Activated gamma-delta T cell treated with anti-CD3 and anti-CD28 coated beads, Interleukin-2, amount 50 U/mL, for 16 hours (primary cell): ENCODE measurements around the gene ZNF391.
A peak's percentile ranks its signal among the peaks of the same experiment; 100 is the strongest.
"Not testable (repeated sequence)": the region's sequence is repeated elsewhere in the genome, so short reads cannot be mapped to it uniquely, and the experiment has no call there.

ENCODE experiments used
- DNase-seq: peaks from one replicate; pipeline ENCODE4 v3.0.0-alpha.2; 2020; ENCODE audit warnings: low read depth

ZNF391 gene

DNA sequence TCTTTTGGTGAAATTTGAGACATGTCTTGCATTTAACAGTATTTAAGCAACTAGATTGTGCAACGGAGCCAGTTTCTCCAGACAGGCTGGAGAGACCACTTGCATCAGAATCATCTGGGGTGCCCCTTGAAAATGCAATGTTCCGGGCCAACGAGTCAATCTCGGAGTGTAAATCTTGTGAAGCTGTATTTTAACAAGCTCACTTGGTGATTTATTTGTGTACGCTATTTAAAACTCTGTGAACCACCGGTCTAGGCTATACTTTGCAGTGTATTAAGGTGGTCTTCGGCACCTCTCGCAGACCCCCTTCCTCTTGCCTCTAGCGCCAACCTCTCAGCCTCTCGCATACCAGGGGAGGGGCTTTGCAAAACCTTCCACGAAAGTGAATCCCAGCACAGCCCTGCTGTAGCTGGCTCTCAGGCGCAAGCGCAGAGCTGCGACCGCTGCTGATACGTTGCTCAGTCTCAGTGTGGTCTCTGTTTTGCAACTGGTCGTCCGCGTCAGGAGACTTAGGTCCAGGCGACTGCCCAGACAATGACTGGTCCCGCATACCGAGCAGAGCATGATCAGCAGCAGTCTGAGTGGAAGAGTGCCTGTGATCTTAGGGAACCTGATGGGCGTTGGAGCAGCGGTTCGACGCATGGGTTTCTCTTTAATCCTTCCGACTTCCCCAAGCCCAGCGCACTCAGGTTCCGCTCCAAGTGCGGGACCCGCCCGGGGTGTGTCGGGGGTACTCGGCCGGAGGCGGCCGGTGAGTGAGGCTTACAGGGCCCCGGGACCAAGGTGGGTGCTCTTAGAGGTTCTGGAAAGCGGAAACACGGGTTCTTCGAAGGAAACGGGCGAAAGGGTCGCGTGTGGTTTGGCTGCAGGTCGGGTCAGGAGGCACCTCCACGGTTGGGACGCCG is at the start of gene ZNF391:
Gene ZNF391, plus strand, starts transcription at position 467 of the 905 bp plus-strand sequence. CDS start 11,612 bp downstream, outside the sequence.
- peak; percentile 53 for DNase-seq

- DNase-seq, result no peak
These were observed 35.7 kb upstream of the ZNF391 start for GRCh38 chr6:27352850-27353249.

GRCh38 chr6:27358786-27359185 is 29.8 kb upstream of the ZNF391 start:
- no peak for DNase-seq

- DNase-seq, result no peak
These were observed 29.3 kb upstream of the ZNF391 start for GRCh38 chr6:27359231-27359630.

GRCh38 chr6:27368202-27368601 is 20.4 kb upstream of the ZNF391 start:
- no peak for DNase-seq

DNA sequence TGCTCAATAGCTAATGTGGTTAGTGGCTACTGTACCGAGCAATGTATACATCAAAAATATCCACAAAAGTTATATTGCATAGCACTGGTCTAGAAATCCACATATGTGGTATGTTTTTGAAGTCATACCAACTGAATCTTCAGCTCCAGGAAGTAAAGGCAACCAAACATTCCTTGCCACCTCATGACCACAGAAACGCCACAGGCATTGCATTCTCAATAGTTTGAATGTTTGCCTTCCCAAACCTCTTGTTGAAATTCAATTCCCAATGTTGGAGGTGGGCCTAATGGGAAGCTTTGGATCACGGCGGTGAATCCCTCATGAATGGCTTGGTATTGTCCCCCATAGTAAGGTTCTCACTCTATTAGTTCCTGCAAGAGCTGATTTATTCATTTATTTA is 18.2 kb upstream of the ZNF391 start:
- DNase-seq, result no peak

DNA sequence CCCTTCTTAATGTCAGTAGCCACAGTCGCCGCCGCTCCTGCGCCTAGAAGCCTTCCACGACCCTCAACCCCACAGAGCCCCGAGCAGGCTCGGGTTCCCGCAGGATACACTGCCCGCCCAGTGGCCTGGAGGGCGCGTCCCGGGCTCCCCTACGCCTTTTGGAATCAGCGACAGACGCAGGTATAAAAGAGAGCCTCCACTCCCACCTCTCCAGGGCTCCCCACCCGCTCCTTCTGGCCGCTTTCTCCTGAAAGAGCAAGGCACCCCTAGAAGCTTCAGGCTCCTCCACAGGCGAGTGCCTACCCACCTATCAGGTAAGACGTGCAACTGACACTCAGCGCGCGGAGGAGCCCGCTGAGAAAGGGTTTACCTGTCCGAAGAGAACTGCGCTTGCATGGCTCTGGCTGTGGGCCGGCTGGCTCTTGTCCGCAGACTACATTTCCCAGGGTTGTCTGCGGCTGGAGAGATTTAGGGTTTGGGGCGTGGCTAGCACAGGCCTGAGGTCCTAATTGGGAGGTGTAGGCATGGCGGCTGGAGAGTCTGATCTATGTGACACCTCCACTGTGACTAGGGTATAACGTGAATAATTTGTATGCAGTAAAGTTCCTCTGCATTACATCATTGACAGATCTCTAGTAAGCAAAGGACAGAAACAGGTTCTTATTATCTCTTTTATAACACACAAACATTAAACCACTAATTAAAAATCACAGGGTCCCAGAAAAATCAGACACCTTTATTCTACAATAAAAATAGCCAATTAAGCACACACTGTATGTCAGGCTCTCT is 13.5 kb upstream of the ZNF391 start:
- peak; percentile 47 for DNase-seq

GRCh38 chr6:27375613-27376079 is 12.9 kb upstream of the ZNF391 start:
- DNase-seq, result no peak

- DNase-seq, result not testable (repeated sequence)
These were observed 10.2 kb upstream of the ZNF391 start for GRCh38 chr6:27378406-27378805.

- DNase-seq, result not testable (repeated sequence)
These were observed 7.6 kb upstream of the ZNF391 start for GRCh38 chr6:27381001-27381400.

DNA sequence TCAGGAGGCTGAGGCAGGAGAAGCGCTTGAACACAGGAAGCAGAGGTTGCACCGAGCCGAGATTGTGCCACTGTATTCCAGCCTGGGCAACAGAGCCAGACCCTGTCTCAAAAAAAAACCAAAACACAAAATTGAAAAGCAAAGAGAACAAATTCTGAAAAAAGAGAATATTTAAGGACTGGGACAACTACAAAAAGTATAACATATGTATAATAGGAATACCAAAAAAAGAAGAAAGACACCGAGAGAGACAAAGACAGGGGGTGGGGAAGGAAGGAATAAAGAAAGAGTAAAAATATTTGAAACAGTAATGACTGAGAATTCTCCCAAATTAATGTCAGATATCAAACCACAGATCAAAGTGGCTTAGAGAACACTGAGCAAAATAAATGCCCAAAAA is 5.5 kb upstream of the ZNF391 start:
- DNase-seq, result no peak

DNA sequence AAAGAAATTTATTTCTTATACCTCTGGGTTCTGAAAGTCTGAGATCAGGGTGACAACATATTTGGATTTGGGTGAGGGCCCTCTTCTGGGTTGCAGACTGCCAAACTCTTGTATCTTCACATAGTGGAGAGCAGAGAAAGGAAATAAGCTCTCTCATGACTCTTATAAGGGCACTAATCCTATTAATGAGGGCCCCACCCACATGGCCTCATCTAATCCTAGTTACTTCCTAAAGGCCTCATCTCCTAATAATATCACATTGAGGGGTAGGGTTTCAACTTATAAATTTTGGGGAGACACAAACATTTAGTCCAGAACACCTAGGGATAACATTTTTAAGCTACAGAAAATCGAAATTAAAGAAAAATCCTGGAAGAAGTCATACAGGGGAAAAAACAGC is 5.1 kb upstream of the ZNF391 start:
- DNase-seq, result no peak

DNA sequence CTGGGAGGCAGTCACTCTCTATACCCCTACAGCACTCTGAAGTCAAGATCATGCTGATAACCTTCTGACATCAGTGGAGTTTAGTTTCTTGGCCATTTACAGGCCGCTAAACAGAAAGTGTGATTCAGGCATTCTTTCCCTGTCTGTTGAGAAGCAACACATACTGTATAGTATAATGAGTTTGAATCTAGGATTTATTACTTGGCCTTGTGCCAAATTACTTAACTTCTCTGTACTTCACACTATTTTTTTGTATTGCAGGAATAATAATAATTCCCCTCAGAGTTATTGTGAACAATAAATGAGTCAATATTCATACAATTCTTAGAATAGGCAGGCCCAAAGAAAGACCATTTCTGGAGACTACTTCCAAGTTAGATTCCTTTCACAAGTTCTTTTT is 4.1 kb downstream of the ZNF391 start:
- no peak for DNase-seq

- DNase-seq, result no peak
These were observed 5.5 kb downstream of the ZNF391 start for GRCh38 chr6:27394073-27394472.

- DNase-seq, result no peak
These were observed 12.5 kb downstream of the ZNF391 start for GRCh38 chr6:27400877-27401642.

DNA sequence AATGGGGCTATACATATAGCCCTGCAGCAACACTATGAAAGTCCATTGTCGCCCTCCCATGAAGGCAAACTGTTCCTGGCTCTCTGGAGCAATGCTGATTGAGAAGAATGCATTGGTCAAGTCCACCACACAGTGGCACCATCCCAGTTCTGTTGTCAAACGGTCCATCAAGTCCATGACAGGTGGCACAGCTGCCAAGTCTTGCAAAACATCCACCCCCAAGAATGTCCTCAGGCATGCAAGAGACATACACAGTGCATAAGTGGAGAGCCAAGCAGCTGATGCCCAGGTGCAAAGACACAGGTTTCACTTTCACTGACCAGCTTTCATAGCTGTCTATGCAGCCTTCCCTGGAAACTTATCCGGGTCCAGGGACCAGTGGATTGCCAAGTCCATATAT is 17.5 kb downstream of the ZNF391 start:
- DNase-seq, result no peak

DNA sequence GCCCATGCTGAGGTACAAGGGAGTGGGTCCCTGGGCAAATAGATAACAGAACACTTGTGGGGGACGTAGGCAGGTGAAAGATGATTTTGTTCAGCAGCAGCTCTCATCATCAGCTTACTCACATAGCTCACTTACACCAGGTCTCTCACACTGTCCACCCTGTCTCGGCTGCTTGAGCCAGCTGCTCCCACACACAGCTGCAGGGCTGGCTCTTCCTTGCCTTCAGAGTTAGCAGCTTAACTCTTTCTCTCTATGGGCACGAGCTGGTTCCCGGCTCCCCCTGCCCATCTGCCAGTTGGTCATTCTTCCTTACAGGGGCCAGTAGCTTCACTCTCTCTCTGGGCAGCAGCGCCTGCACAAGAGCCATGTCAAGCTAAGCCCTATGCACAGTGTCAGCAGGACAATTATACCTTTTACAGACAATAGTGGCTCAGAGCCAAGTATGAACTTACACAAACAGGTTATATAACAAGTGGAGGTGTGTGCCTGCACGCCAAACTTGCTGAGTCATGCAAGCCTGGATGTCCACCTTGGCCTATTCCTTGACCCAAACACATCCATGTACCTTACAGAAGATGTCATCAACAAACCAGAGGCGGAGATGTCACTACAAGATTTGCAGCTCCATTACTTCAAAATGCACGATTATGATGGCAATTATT is 18.7 kb downstream of the ZNF391 start:
- DNase-seq, result no peak

- no peak for DNase-seq
These were observed 25.7 kb downstream of the ZNF391 start for GRCh38 chr6:27414300-27414699.

- no peak for DNase-seq
These were observed 26.4 kb downstream of the ZNF391 start for GRCh38 chr6:27414996-27415395.

DNA sequence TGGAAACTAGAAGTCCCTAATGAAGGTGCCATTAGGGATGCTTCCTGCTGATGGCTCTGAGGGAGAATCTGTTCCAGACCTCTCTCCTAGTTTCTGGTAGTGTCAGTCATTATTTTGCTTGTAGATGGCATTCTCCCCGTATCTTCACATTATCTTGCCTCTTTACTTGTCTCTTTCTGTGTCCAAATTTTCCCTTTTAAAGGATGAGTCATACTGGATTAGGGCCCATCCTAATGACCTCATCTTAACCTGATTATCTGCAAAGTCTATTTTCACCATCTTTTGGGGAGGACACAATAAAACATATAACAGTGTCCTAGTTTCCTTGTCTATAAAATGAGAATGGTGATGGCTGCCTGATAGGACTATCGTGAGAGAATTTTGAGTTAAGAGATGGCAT is 27.3 kb downstream of the ZNF391 start:
- no peak for DNase-seq

GRCh38 chr6:27419363-27419762 is 30.8 kb downstream of the ZNF391 start:
- DNase-seq, result no peak
